Epithelial cell of proximal tubule (primary cell): ENCODE data around the gene PTPRD. TPM values are rescaled to one million over a fixed set of nuclear protein-coding genes. Genes with fewer than 3 reads are reported as not detected.

Experiments used
- DNase-seq: peaks from one replicate; pipeline ENCODE4 v3.0.0-alpha.2; 2011; ENCODE audit warnings: low read depth
- H3K4me3 ChIP-seq: 2 replicates; pipeline ENCODE4 v1.5.1; 2011; ENCODE audit warnings: low read depth, mild to moderate bottlenecking, low read length
- total RNA-seq: library from RNA; depleted of rRNA; stranded (reverse); fragments of >200 nt; gene quantifications from 2 replicates; pipeline ENCODE4 v1.2.3, GENCODE V29; 2015
- TF ChIP-seq, protein P1 (sequence below): conservative IDR thresholded peaks from 2 replicates; pipeline ENCODE4 v1.5.1; 2012; ENCODE audit warnings: low read depth, mild to moderate bottlenecking, low read length

PTPRD gene
- total RNA-seq, 1 donor from 2014 or later = 3.2 TPM

DNA sequence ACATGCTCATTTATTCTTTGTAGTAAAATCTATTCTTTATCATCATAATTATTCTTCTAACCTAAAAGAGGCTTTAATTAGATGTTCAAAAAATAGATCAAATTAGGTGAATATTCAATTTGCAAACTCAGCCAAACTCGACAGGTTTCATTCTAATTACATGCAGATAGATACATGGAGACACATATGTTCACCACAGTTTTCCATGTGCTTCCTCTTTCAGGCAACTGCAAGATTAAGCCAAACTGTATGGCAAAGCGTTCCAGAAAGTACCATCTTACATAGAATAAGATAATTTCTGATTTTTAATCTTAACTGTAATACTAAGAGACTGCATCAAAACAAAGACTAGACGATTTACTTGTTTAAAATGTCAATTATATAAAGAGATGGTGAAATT lies 1944.6 kb downstream of the PTPRD start:
- H3K4me3 ChIP-seq = no peak overlapping the region
- TF ChIP-seq, protein P1, sequence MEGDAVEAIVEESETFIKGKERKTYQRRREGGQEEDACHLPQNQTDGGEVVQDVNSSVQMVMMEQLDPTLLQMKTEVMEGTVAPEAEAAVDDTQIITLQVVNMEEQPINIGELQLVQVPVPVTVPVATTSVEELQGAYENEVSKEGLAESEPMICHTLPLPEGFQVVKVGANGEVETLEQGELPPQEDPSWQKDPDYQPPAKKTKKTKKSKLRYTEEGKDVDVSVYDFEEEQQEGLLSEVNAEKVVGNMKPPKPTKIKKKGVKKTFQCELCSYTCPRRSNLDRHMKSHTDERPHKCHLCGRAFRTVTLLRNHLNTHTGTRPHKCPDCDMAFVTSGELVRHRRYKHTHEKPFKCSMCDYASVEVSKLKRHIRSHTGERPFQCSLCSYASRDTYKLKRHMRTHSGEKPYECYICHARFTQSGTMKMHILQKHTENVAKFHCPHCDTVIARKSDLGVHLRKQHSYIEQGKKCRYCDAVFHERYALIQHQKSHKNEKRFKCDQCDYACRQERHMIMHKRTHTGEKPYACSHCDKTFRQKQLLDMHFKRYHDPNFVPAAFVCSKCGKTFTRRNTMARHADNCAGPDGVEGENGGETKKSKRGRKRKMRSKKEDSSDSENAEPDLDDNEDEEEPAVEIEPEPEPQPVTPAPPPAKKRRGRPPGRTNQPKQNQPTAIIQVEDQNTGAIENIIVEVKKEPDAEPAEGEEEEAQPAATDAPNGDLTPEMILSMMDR = no peak
- no peak for DNase-seq

DNA sequence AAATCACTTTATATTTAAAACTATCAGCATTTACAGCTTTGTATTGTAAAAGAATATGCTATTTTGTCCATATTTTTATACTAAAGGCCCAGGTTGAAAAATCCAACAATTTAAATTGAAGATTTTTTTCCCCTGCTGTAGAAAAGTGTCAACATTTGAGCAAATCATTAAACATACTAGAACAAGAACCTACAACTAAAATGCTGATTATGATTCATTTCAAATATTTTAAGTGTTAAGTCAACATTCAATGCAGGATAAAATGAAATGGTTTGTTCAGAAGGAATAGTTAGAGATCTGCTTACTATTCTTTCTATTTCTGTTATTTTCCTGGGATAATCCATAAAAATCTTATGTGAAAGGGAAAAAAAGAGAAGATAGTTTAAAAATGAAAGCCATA lies 1946.7 kb downstream of the PTPRD start:
- no peak for DNase-seq
- H3K4me3 ChIP-seq = no peak overlapping the region
- TF ChIP-seq, protein P1 = no peak

DNA sequence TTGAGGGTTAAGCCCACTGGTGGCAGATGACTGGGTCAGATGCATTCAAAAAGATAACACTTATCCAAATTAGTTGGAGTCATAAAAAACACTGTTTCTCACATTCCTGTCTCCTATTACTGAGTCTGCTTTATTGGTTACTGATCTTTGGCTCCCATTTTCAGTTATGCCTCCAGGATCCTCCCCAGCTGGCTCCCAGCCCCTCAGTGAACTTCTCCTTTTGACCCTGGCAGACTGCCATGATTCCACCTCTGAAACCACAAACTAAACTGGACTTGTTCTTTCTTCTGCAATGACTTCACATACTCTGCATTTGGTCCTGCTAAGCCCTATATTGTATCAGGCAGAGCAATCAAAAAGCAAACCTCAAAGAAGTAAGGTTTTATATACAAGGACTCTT lies 1952.4 kb downstream of the PTPRD start:
- no peak overlapping the region for H3K4me3 ChIP-seq
- peak; percentile 70 for DNase-seq
- TF ChIP-seq, protein P1 = no peak

DNA sequence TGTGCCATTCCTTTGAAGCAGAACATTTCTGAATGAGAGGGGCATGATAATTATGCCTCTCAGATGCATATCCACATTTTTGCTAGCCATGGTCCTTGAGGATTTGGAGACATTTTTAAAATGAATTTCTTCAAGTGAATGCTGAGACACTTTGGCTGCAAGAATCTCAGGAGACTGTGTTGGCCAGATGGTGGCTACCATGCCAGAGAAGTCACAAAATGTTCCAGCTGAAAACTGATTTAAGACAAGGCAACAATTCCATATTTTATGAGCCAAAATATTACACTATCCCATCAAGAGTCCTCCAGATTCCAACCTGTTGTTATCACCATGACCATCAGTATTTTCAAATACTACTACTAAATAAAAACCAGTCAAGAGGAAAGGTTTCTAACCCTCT lies 1953.7 kb downstream of the PTPRD start:
- TF ChIP-seq, protein P1 = no peak
- DNase-seq = no peak
- H3K4me3 ChIP-seq = no peak overlapping the region

DNA sequence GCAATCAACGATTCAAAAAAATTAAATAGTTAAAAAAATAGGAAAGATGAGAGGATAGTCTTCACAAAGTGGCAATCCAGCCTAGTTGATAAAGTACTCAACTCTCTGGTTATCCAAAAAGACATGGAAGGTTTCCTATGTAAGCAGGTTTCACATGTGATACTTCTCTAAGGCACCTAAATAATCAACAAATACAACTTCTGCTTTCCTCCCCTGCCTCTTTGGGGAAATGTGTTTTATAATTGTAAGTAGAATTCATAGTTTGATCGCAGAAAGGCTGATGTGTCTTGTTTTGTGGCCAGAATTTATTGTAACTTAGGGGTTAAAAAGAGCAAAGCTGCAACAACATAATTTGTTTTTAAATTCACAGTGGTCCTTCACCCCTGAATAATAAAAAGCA lies 1957.7 kb downstream of the PTPRD start:
- TF ChIP-seq, protein P1 = no peak
- no peak overlapping the region for H3K4me3 ChIP-seq
- DNase-seq = no peak

DNA sequence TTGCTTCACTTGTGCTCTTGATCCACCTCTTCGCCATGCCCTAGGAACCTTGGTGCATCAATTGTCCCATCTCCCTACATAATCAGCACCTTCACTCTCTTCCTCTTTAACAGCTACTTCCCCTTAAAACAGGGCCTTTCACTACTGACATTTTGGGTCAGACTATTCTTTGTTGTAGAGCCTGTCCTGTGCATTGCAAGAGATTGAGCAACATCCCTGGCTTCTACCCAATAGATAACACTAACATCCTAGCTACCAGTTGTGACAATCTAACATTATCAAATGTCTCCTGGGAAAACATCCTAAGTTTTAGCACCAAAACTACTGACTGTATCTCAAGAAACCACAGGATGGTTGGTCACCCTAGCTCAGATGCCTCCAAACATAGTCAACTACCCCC lies 1958.9 kb downstream of the PTPRD start:
- no peak for DNase-seq
- TF ChIP-seq, protein P1 = no peak
- no peak overlapping the region for H3K4me3 ChIP-seq

DNA sequence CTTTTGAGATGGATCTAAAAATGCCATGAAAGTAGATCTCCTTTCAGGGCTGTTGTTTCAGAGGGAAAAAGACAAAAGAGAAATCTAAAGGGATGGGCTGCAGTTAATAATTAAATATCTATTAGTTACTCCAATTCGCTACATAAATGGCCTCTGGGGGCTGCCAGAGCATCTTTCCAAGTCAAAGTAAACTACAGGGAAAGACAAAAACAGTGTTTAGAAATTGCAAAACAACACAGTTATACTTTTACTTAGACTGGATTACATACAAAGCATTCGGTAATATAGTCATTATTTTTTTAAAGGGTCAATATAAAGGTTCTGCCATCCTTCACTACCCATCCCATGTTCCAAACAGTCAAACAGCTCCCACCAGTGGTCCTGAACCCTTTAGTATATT lies 1959.7 kb downstream of the PTPRD start:
- H3K4me3 ChIP-seq = no peak overlapping the region
- no peak for DNase-seq
- TF ChIP-seq, protein P1 = no peak
